H1 (cell line): ENCODE data around the gene FAM83B. TPM values are rescaled to one million over a fixed set of nuclear protein-coding genes. Genes with fewer than 3 reads are reported as not detected.

Experiments
- CTCF ChIA-PET: fragments of 300-600 bp; sonication (Branson Sonifier 250); formaldehyde crosslinking; loops from one replicate; lab custom pipeline; 2021; ENCODE audit not compliant: partially characterized antibody; lab: Charles Lee
- POLR2A ChIA-PET: fragments of 300-600 bp; sonication (Branson Sonifier 250); formaldehyde crosslinking; loops from one replicate; lab custom pipeline; 2021; ENCODE audit warnings: inconsistent platforms; ENCODE audit not compliant: partially characterized antibody; lab: Charles Lee
- DNase-seq, 2 experiments: peaks; one replicate each; pipeline versions ENCODE4 v3.0.0 to v3.0.0-alpha.2; 2010 to 2022; ENCODE audit warnings: low spot score in 2 of 2, low read depth in 1 of 2, mixed read lengths in 1 of 2
- FAIRE-seq: peaks from 2 replicates; lab custom pipeline; 2011; peaks lifted over from hg19 to GRCh38; lab: Jason Lieb, UNC
- H2AFZ ChIP-seq: 2 replicates; pipeline ENCODE4 v1.8.1; 2012; ENCODE audit warnings: low read length, inconsistent platforms
- H2AK5ac ChIP-seq: 2 replicates; pipeline ENCODE4 v1.6.1; 2013; ENCODE audit warnings: low read depth, low read length
- H2BK120ac ChIP-seq: replicated peaks from 2 replicates; pipeline ENCODE3; 2013; ENCODE audit warnings: low read depth, low read length, inconsistent platforms
- H2BK12ac ChIP-seq: 2 replicates; pipeline ENCODE4 v1.6.1; 2013; ENCODE audit warnings: low read depth, low read length
- H2BK15ac ChIP-seq: 2 replicates; pipeline ENCODE4 v1.6.1; 2013; ENCODE audit warnings: low read length
- H2BK20ac ChIP-seq: 2 replicates; pipeline ENCODE4 v1.6.1; 2013; ENCODE audit warnings: low read length
- H2BK5ac ChIP-seq: 2 replicates; pipeline ENCODE4 v1.6.1; 2013; ENCODE audit warnings: low read depth, low read length
- H3K14ac ChIP-seq: 2 replicates; pipeline ENCODE4 v1.6.1; 2013; ENCODE audit warnings: inconsistent platforms; ENCODE audit not compliant: insufficient read length
- H3K18ac ChIP-seq: 2 replicates; pipeline ENCODE4 v1.6.1; 2013; ENCODE audit warnings: low read length; ENCODE audit errors: extremely low read depth
- H3K23ac ChIP-seq: 2 replicates; pipeline ENCODE4 v1.6.1; 2013; ENCODE audit warnings: inconsistent platforms; ENCODE audit not compliant: insufficient read length
- H3K23me2 ChIP-seq: 2 replicates; pipeline ENCODE4 v1.6.1; 2013; ENCODE audit warnings: low read depth, low read length
- H3K27ac ChIP-seq: 2 replicates; pipeline ENCODE4 v1.6.1; 2011; ENCODE audit warnings: low read depth, low read length, inconsistent platforms
- H3K27me3 ChIP-seq, 4 experiments: replicated peaks in 1 of 4; 1 replicate in 1 of 4; 2 replicates in 3 of 4; pipeline versions ENCODE4 v1.6.1 to v1.8.1; 2011 to 2013; ENCODE audit warnings: low read length in 3 of 4, mild to moderate bottlenecking in 3 of 4, inconsistent platforms in 2 of 4, mixed read lengths in 2 of 4, moderate library complexity in 1 of 4; ENCODE audit not compliant: control insufficient read depth in 3 of 4, insufficient read depth in 3 of 4; ENCODE audit errors: extremely low read depth in 1 of 4
- H3K36me3 ChIP-seq, 4 experiments: 2 replicates each; pipeline versions ENCODE4 v1.6.1 to v1.8.1; 2011 to 2013; ENCODE audit warnings: mild to moderate bottlenecking in 4 of 4, low read length in 3 of 4, moderate library complexity in 2 of 4, control low read depth in 1 of 4, inconsistent platforms in 1 of 4; ENCODE audit not compliant: insufficient read depth in 4 of 4, control insufficient read depth in 2 of 4
- H3K4ac ChIP-seq: replicated peaks from 2 replicates; pipeline ENCODE3; 2013; ENCODE audit warnings: low read length, low read depth, mixed read lengths, inconsistent platforms; ENCODE audit not compliant: insufficient read length
- H3K4me1 ChIP-seq, 4 experiments: replicated peaks in 1 of 4; 1 replicate in 1 of 4; 2 replicates in 3 of 4; pipeline versions ENCODE4 v1.6.1 to v1.8.1; 2011 to 2013; ENCODE audit warnings: low read length in 3 of 4, inconsistent platforms in 2 of 4, mixed read lengths in 1 of 4; ENCODE audit not compliant: insufficient read depth in 4 of 4, control insufficient read depth in 3 of 4
- H3K4me2 ChIP-seq, 2 experiments: 2 replicates each; pipeline versions ENCODE4 v1.6.1 to v1.8.1; 2011 to 2013; ENCODE audit warnings: low read depth in 2 of 2, low read length in 2 of 2, control low read depth in 1 of 2, inconsistent platforms in 1 of 2, mild to moderate bottlenecking in 1 of 2; ENCODE audit not compliant: insufficient read depth in 1 of 2
- H3K4me3 ChIP-seq, 4 experiments: fragments of 200-600, 300-600 bp in 1 of 4; sonication (generic), shearing (Covaris generic), sonication (Bioruptor Twin) in 1 of 4; 2 replicates each; pipeline versions ENCODE4 v1.5.1 to v1.8.1; 2011 to 2016; ENCODE audit warnings: low read length in 4 of 4, low read depth in 3 of 4, control low read depth in 2 of 4, inconsistent platforms in 2 of 4, mild to moderate bottlenecking in 2 of 4, mixed read lengths in 1 of 4, moderate library complexity in 1 of 4; ENCODE audit not compliant: insufficient read depth in 2 of 4; ENCODE audit errors: extremely low read depth in 1 of 4
- H3K56ac ChIP-seq: replicated peaks from 2 replicates; pipeline ENCODE3; 2013; ENCODE audit warnings: low read depth, mild to moderate bottlenecking, mixed read lengths, low read length, inconsistent platforms; ENCODE audit not compliant: insufficient read length
- H3K79me1 ChIP-seq: 2 replicates; pipeline ENCODE4 v1.6.1; 2013; ENCODE audit warnings: low read depth, low read length, control low read depth
- H3K79me2 ChIP-seq, 2 experiments: 2 replicates each; pipeline versions ENCODE4 v1.6.1 to v1.8.1; 2012 to 2013; ENCODE audit warnings: low read length in 2 of 2, mild to moderate bottlenecking in 2 of 2, inconsistent platforms in 1 of 2; ENCODE audit not compliant: insufficient read depth in 2 of 2, control insufficient read depth in 1 of 2
- H3K9ac ChIP-seq, 4 experiments: replicated peaks in 1 of 4; 1 replicate in 1 of 4; 2 replicates in 3 of 4; pipeline versions ENCODE4 v1.6.1 to v1.8.1; 2011 to 2013; ENCODE audit warnings: low read depth in 3 of 4, low read length in 3 of 4, control low read depth in 2 of 4, mild to moderate bottlenecking in 2 of 4, moderate library complexity in 2 of 4, inconsistent platforms in 1 of 4; ENCODE audit errors: extremely low read depth in 1 of 4
- H3K9me3 ChIP-seq, 2 experiments: 2 replicates each; pipeline versions ENCODE4 v1.6.1 to v1.8.1; 2012 to 2013; ENCODE audit warnings: mild to moderate bottlenecking in 2 of 2, moderate library complexity in 2 of 2, control low read depth in 1 of 2, inconsistent platforms in 1 of 2, low read depth in 1 of 2, low read length in 1 of 2, mixed read lengths in 1 of 2; ENCODE audit not compliant: insufficient read depth in 2 of 2
- H4K20me1 ChIP-seq, 2 experiments: replicated peaks in 1 of 2; 2 replicates each; pipeline versions ENCODE3 to v1.8.1; 2011 to 2013; ENCODE audit warnings: inconsistent platforms in 2 of 2, low read length in 2 of 2, mild to moderate bottlenecking in 1 of 2; ENCODE audit not compliant: insufficient read depth in 2 of 2, control insufficient read depth in 1 of 2
- H4K5ac ChIP-seq: 2 replicates; pipeline ENCODE4 v1.6.1; 2013; ENCODE audit warnings: low read length, low read depth, mixed read lengths, inconsistent platforms; ENCODE audit not compliant: insufficient read length
- H4K8ac ChIP-seq: 2 replicates; pipeline ENCODE4 v1.8.0; 2013; ENCODE audit warnings: mild to moderate bottlenecking, moderate library complexity, low read length, inconsistent platforms; ENCODE audit not compliant: insufficient read depth; ENCODE audit errors: extremely low read depth
- H4K91ac ChIP-seq: replicated peaks from 2 replicates; pipeline ENCODE3; 2013; ENCODE audit warnings: low read length, mixed read lengths, inconsistent platforms; ENCODE audit not compliant: insufficient read length
- CBX8 ChIP-seq: fragments of 300-800, 300-1000 bp; sonication (generic); IDR thresholded peaks from 2 replicates; pipeline ENCODE4 v1.7.1; 2016; ENCODE audit warnings: low read depth, low read length, borderline replicate concordance
- CEBPB ChIP-seq: IDR thresholded peaks from 2 replicates; pipeline ENCODE4 v1.6.1; 2012; ENCODE audit warnings: low read depth, low read length
- CTBP2 ChIP-seq: IDR thresholded peaks from 2 replicates; pipeline ENCODE4 v1.7.0; 2011; ENCODE audit warnings: borderline replicate concordance, mild to moderate bottlenecking, moderate library complexity, mixed read lengths, low read length; ENCODE audit not compliant: insufficient read depth, insufficient read length
- KDM4A ChIP-seq: IDR thresholded peaks from one replicate; pipeline ENCODE4 v1.7.1; 2012; ENCODE audit warnings: low read depth, mild to moderate bottlenecking, moderate library complexity, low read length, inconsistent platforms; ENCODE audit not compliant: severe bottlenecking
- KDM5A ChIP-seq: fragments of 200-600 bp; IDR thresholded peaks from 2 replicates; pipeline ENCODE4 v1.7.1; 2012; ENCODE audit warnings: mild to moderate bottlenecking, low read length, inconsistent platforms, mixed read lengths
- POLR2AphosphoS5 ChIP-seq: IDR thresholded peaks from 2 replicates; pipeline ENCODE4 v1.6.1; 2011; ENCODE audit warnings: low read depth, low read length
- RBBP5 ChIP-seq: IDR thresholded peaks from 2 replicates; pipeline ENCODE4 v1.7.1; 2012; ENCODE audit warnings: low read depth, mild to moderate bottlenecking, inconsistent platforms, low read length, moderate library complexity, borderline replicate concordance
- SIRT6 ChIP-seq: IDR thresholded peaks from one replicate; pipeline ENCODE4 v1.7.1; 2012; ENCODE audit warnings: low read length, inconsistent platforms
- USF2 ChIP-seq: IDR thresholded peaks from 2 replicates; pipeline ENCODE4 v1.6.1; 2011; ENCODE audit warnings: low read length, improper control_type of control experiment
- WGBS, 2 experiments: shearing (Covaris generic) in 1 of 2; methylation state at CpG; one replicate each; pipeline versions ENCODE4 v1.1.6 to v1.1.7; 2013 to 2015; ENCODE audit warnings: low lambda C conversion rate in 2 of 2, mixed read lengths in 2 of 2, inconsistent platforms in 1 of 2, low coverage in 1 of 2, missing lambda C conversion rate in 1 of 2; ENCODE audit not compliant: insufficient replicate concordance in 2 of 2, insufficient coverage in 1 of 2, insufficient read length in 1 of 2; ENCODE audit errors: extremely low coverage in 1 of 2, missing lambda C conversion rate in 1 of 2; 5-methylcytosine and 5-hydroxymethylcytosine counted together
- polyA plus RNA-seq, 7 experiments: library from polyadenylated mRNA; depleted of rRNA in 3 of 7; stranded (reverse) in 5 of 7; unstranded in 2 of 7; fragments of >200 nt in 5 of 7; fragments of 200-250 nt in 2 of 7; gene quantifications; 1 replicate in 5 of 7; 2 replicates in 1 of 7; 4 replicates in 1 of 7; pipeline versions ENCODE4 v1.2.1 to v1.2.3, GENCODE V29; 2011 to 2013; ENCODE audit warnings: missing spikeins in 2 of 7, mixed read lengths in 2 of 7
- total RNA-seq: library from RNA; stranded (reverse); fragmentation: NEBNext Ultra II Directional; extraction: Animal tissue kit (Norgen Biotek cat#: 25700); gene quantifications from 2 replicates; pipeline ENCODE4 v1.2.1, GENCODE V29; 2021

The FAM83B gene
- total and polyA plus RNA-seq, 2 of the 8 experiments (the other 6 are each of a cell fraction or from before 2014, with no cell fraction given): 0.71 to 5.7 TPM

GRCh38 chr6:54850114-54850513, 3.5 kb downstream of the FAM83B start:
- Histone ChIP-seq H3K9ac (no peak overlapping the region), H3K4me3 (no peak overlapping the region), H3K14ac (no peak overlapping the region), H2AFZ (no peak overlapping the region), H3K27ac (no peak overlapping the region), H3K18ac (no peak overlapping the region), H4K20me1 (no peaks in the 10 kb centered on the region), H2BK15ac (no peak overlapping the region), H3K27me3 (peaks cover 0 to 7% (median 4%) of the 10 kb centered on the region in 4 experiments; a peak in 4 of 7 replicates), H3K23me2 (peaks cover 11% of the 10 kb centered on the region; the same call in 1 of the 2 replicates), H3K79me1 (no peaks in the 10 kb centered on the region), H4K91ac (no peak overlapping the region), H3K79me2 (no peaks in the 10 kb centered on the region), H4K5ac (no peak overlapping the region), H2BK20ac (no peak overlapping the region), H2BK5ac (no peak overlapping the region), H3K56ac (no peak overlapping the region), H2BK120ac (no peak overlapping the region), H3K23ac (no peak overlapping the region), H3K4me1 (peaks cover 0 to 4% (median under 1%) of the 10 kb centered on the region in 4 experiments; a peak in 2 of 7 replicates), H3K4me2 (no peak overlapping the region), H4K8ac (no peak overlapping the region), H2BK12ac (no peak overlapping the region), H2AK5ac (no peak overlapping the region), H3K9me3 (peaks cover 0 to 3% of the 10 kb centered on the region in 2 experiments; a peak in 1 of 4 replicates), H3K4ac (no peak overlapping the region), H3K36me3 (no peaks in the 10 kb centered on the region; a peak in 1 of 8 replicates)
- ChIA-PET POLR2A (no interaction called here), CTCF (no interaction called here)
- FAIRE-seq (no peak), DNase-seq (no peak)
- WGBS, 2 experiments: 80% methylated on average over 2 of the region's 2 CpGs; no CpG with 5 or more reads in 1 of the 2 experiments
- TF ChIP-seq USF2 (no peak), KDM5A (no peak), KDM4A (no peak), CTBP2 (no peak), CBX8 (no peak), SIRT6 (no peak), RBBP5 (no peak), CEBPB (no peak), POLR2AphosphoS5 (no peak)
